Esophagus muscularis mucosa (tissue), 4 donors: ENCODE results near the gene C11orf24. TPM values are rescaled to one million over a fixed set of nuclear protein-coding genes. Genes with fewer than 3 reads are reported as not detected.

Source experiments
- DNase-seq: peaks from one replicate; pipeline ENCODE4 v3.0.0-alpha.2; 2017; ENCODE audit errors: extremely low spot score
- H3K27ac ChIP-seq, 4 donors: fragments of 200-600 bp; sonication (generic); replicated peaks in 1 of 4; 1 replicate in 3 of 4; 2 replicates in 1 of 4; pipeline ENCODE4 v1.5.1; 2016 to 2019; ENCODE audit warnings: mild to moderate bottlenecking in 1 of 4
- H3K27me3 ChIP-seq, 4 donors: fragments of 200-600 bp; sonication (generic); one replicate each; pipeline versions ENCODE4 v1.5.1 to v1.6.0; 2016 to 2019
- H3K36me3 ChIP-seq, 4 donors: fragments of 200-600 bp; sonication (generic); one replicate each; pipeline ENCODE4 v1.5.1; 2016 to 2019
- H3K4me1 ChIP-seq, 4 donors: fragments of 200-600 bp; sonication (generic); one replicate each; pipeline ENCODE4 v1.5.1; 2016 to 2019
- H3K4me3 ChIP-seq, 4 donors: fragments of 200-600 bp; sonication (generic); 1 replicate in 2 of 4; 2 replicates in 2 of 4; pipeline ENCODE4 v1.5.1; 2016 to 2019; ENCODE audit warnings: mild to moderate bottlenecking in 4 of 4, moderate library complexity in 1 of 4
- H3K9me3 ChIP-seq, 4 donors: fragments of 200-600 bp; sonication (generic); 1 replicate in 3 of 4; 2 replicates in 1 of 4; pipeline ENCODE4 v1.5.1; 2016 to 2019
- CTCF ChIP-seq, 3 experiments: fragments of 200-600 bp in 2 of 3; fragments of 450-650 bp in 1 of 3; sonication (generic) in 2 of 3; IDR thresholded peaks; one replicate each; pipeline ENCODE4 v1.5.1; 2017 to 2019; ENCODE audit warnings: antibody characterized with exemption in 3 of 3, mild to moderate bottlenecking in 2 of 3, moderate library complexity in 1 of 3
- EP300 ChIP-seq: sonication (generic); formaldehyde crosslinking; IDR thresholded peaks from one replicate; pipeline ENCODE4 v1.6.1; 2017; ENCODE audit warnings: antibody characterized with exemption
- POLR2A ChIP-seq: fragments of 450-650 bp; IDR thresholded peaks from one replicate; pipeline ENCODE4 v1.6.1; 2017; ENCODE audit warnings: antibody characterized with exemption, moderate library complexity, mild to moderate bottlenecking, low read depth
- POLR2AphosphoS5 ChIP-seq, 2 donors: sonication (generic); formaldehyde crosslinking; IDR thresholded peaks; one replicate each; pipeline ENCODE4 v1.6.1; 2017; ENCODE audit warnings: antibody characterized with exemption in 2 of 2
- WGBS: methylation state at CpG from one replicate; pipeline ENCODE4 v1.1.5; 2018; 5-methylcytosine and 5-hydroxymethylcytosine counted together
- intact Hi-C: fragments of 100-400 bp; cut with DNase I; formaldehyde crosslinking; loops from one replicate; pipeline ENCODE4 v1.15.1; 2023
- total RNA-seq, 4 donors: library from RNA; depleted of rRNA; stranded (reverse); fragments of >200 nt; gene quantifications; one replicate each; pipeline versions ENCODE4 v1.1.0 to v1.2.1, GENCODE V29; 2016

C11orf24 gene
- total RNA-seq, 4 donors from 2014 or later, result 27.0 to 41.5 (median 31.5) TPM

DNA sequence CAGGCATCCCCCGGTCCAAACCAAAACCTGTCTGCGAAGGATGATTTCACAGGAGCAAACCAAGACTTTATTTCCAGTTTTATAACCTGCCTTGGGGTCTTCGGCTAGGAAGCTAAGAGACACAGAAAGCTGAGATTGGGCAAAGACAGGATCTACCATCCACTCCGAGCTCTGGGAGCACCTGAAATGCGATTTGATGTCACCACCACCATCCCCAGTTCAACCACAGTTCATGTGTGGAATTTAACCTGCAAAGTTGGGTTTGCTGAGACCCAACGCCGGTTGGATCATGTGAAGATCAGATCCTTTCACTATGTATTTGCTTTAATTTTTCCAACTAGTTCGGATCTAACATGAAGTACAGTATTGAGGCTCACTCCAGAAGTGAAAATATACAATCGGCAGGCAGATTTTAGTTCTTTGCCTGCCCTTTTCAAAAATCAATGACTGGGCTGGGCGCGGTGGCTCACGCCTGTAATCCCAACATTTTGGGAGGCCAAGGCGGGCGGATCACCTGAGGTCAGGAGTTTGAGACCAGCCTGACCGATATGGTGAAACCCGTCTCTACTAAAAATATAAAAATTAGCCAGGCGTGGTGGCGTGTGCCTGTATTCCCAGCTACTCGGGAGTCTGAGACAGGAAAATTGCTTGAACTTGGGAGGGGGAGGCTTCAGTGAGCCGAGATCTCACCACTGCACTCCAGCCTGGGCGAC is 1.4 kb upstream of the C11orf24 start:
- Histone ChIP-seq H3K27me3 (no peaks in the 10 kb centered on the region), H3K9me3 (no peaks in the 10 kb centered on the region), H3K4me3 (peak overlapping the region in 3 of 4 donors; percentile 58 to 81 (median 78)), H3K36me3 (peaks cover 0 to under 1% (median 0%) of the 10 kb centered on the region in 4 donors), H3K27ac (peak overlapping the region in 3 of 4 donors; percentile 89 to 96 (median 95)), H3K4me1 (peaks cover 24 to 43% (median 39%) of the 10 kb centered on the region in 4 donors)
- intact Hi-C loops, result loop anchor here (5.0 kb wide), 2 partner anchors 39 to 114 kb away; partner anchors contain the start of gene LRP5
- WGBS, result 97% methylated on average over 21 of the region's 21 CpGs
- DNase-seq, result no peak
- TF ChIP-seq POLR2AphosphoS5 (IDR thresholded peaks at IDR 0.05), result no peak
- no peak for TF ChIP-seq EP300
- TF ChIP-seq CTCF (IDR thresholded peaks at IDR 0.05), result no peak
- TF ChIP-seq POLR2A, result no peak

GRCh38 chr11:68271023-68271780 is 571 bp downstream of the C11orf24 start:
- intact Hi-C loops, result loop anchor here (5.0 kb wide), 2 partner anchors 41 to 116 kb away; partner anchors contain the start of gene LRP5
- no peak for DNase-seq
- no peaks in the 10 kb centered on the region for H3K27me3 ChIP-seq
- H3K27ac ChIP-seq, result peak overlapping the region; percentile 89 to 96 (median 92)
- WGBS, result 3% methylated on average over 20 of the region's 23 CpGs
- H3K9me3 ChIP-seq, result no peaks in the 10 kb centered on the region
- TF ChIP-seq EP300 (no peak), POLR2AphosphoS5 (IDR thresholded peaks at IDR 0.05) (no peak), CTCF (IDR thresholded peaks at IDR 0.05) (peak in 2 of 3 experiments; percentile 39 to 46), POLR2A (no peak)
- H3K36me3 ChIP-seq, result peaks cover 16 to 21% (median 18%) of the 10 kb centered on the region in 4 donors
- peaks cover 24 to 56% (median 47%) of the 10 kb centered on the region in 4 donors for H3K4me1 ChIP-seq
- peak overlapping the region; percentile 58 to 81 (median 72) for H3K4me3 ChIP-seq

DNA sequence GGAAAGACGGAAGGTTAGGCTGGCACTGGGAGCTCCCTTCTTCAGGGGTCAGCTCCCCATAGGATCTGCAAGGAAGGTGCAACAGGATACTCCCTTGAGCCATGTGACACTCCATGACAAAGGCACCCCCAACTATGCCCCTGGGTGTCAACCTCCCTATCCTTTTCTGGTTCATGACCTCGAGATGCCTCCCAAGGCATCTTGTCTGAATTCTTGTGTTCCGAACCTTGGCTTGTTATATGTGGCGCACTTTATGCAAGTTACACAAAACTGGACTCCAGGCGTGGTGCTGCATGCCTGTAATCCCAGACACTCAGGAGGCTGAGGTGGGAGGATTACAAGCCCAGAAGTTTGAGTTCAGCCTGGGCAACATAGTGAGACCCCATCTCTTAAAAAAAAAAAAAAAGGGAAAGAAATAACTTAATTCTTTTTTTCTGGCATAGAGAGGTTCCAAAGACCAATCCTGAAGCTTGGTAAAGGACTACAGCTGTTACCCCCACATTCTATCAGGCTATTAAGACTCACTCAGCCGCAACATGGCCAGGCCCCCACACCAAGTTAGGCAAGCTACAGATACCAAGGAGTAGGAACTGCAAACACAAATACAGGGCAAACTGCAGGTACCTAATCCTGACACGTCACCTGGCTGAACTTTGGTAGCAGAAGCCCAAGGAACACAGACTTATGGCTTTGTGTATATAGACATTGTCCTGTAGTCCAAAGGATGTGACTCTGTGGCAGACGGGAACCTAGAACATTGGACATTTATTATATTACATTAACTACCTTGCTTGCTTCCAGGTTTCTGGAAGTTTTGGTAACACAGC is 1.4 kb downstream of the C11orf24 start:
- DNase-seq, result no peak
- no peak for TF ChIP-seq CTCF (IDR thresholded peaks at IDR 0.05)
- no peak for TF ChIP-seq EP300
- TF ChIP-seq POLR2AphosphoS5 (IDR thresholded peaks at IDR 0.05), result no peak
- TF ChIP-seq POLR2A, result no peak
- intact Hi-C loops, result loop anchor here (5.0 kb wide), 2 partner anchors 42 to 117 kb away; partner anchors contain the start of gene LRP5
- no peaks in the 10 kb centered on the region for H3K9me3 ChIP-seq
- peak overlapping the region; percentile 58 to 81 (median 72) for H3K4me3 ChIP-seq
- H3K27ac ChIP-seq, result peak overlapping the region; percentile 89 to 96 (median 92)
- H3K4me1 ChIP-seq, result peaks cover 24 to 59% (median 50%) of the 10 kb centered on the region in 4 donors
- WGBS, result 67% methylated on average over 8 of the region's 8 CpGs
- H3K36me3 ChIP-seq, result peaks cover 24 to 28% (median 26%) of the 10 kb centered on the region in 4 donors
- H3K27me3 ChIP-seq, result no peaks in the 10 kb centered on the region

GRCh38 chr11:68269414-68270081 is 2.2 kb downstream of the C11orf24 start:
- H3K36me3 ChIP-seq, result peaks cover 29 to 37% (median 34%) of the 10 kb centered on the region in 4 donors
- H3K27me3 ChIP-seq, result no peaks in the 10 kb centered on the region
- H3K4me1 ChIP-seq, result peaks cover 24 to 67% (median 52%) of the 10 kb centered on the region in 4 donors
- peak in 1 of 2 donors; percentile 21 for TF ChIP-seq POLR2AphosphoS5 (IDR thresholded peaks at IDR 0.05)
- no peak for TF ChIP-seq EP300
- no peak for TF ChIP-seq POLR2A
- H3K9me3 ChIP-seq, result no peaks in the 10 kb centered on the region
- DNase-seq, result no peak
- peak overlapping the region in 3 of 4 donors; percentile 89 to 96 (median 89) for H3K27ac ChIP-seq
- 58% methylated on average over 5 of the region's 10 CpGs for WGBS
- H3K4me3 ChIP-seq, result peak overlapping the region in 1 of 4 donors; percentile 58
- intact Hi-C loops, result loop anchor here (5.0 kb wide), 2 partner anchors 43 to 118 kb away; partner anchors contain the start of gene LRP5
